GM06990 (cell line): Measurements from ENCODE around the gene VSTM2L.

ENCODE experiments used
- DNase-seq: peaks from one replicate; pipeline ENCODE4 v3.0.0-alpha.2; 2011; ENCODE audit not compliant: insufficient read length; ENCODE audit errors: extremely low read depth
- H3K27me3 ChIP-seq: replicated peaks from 2 replicates; pipeline ENCODE4 v1.6.0; 2011; ENCODE audit warnings: low read length; ENCODE audit not compliant: control insufficient read depth, insufficient read depth
- H3K36me3 ChIP-seq: 2 replicates; pipeline ENCODE4 v1.5.1; 2011; ENCODE audit warnings: low read length; ENCODE audit not compliant: control insufficient read depth, insufficient read depth
- H3K4me3 ChIP-seq: replicated peaks from 2 replicates; pipeline ENCODE4 v1.5.1; 2011; ENCODE audit warnings: low read depth, mild to moderate bottlenecking, control low read depth, low read length
- TF ChIP-seq, protein P1 (sequence below): IDR thresholded peaks from 2 replicates; pipeline ENCODE4 v1.5.1; 2011; ENCODE audit warnings: low read length, control low read depth, mild to moderate bottlenecking, inconsistent platforms; ENCODE audit not compliant: insufficient read depth, poor library complexity, severe bottlenecking

The VSTM2L gene

GRCh38 chr20:37880726-37881591 is 22.0 kb upstream of the VSTM2L start:
- DNase-seq: no peak
- Histone ChIP-seq H3K36me3 (no peaks in the 10 kb centered on the region; the same call in 1 of the 2 replicates), H3K4me3 (no peak overlapping the region), H3K27me3 (no peaks in the 10 kb centered on the region)
- TF ChIP-seq, protein P1, sequence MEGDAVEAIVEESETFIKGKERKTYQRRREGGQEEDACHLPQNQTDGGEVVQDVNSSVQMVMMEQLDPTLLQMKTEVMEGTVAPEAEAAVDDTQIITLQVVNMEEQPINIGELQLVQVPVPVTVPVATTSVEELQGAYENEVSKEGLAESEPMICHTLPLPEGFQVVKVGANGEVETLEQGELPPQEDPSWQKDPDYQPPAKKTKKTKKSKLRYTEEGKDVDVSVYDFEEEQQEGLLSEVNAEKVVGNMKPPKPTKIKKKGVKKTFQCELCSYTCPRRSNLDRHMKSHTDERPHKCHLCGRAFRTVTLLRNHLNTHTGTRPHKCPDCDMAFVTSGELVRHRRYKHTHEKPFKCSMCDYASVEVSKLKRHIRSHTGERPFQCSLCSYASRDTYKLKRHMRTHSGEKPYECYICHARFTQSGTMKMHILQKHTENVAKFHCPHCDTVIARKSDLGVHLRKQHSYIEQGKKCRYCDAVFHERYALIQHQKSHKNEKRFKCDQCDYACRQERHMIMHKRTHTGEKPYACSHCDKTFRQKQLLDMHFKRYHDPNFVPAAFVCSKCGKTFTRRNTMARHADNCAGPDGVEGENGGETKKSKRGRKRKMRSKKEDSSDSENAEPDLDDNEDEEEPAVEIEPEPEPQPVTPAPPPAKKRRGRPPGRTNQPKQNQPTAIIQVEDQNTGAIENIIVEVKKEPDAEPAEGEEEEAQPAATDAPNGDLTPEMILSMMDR: no peak

GRCh38 chr20:37881601-37882343 is 21.2 kb upstream of the VSTM2L start:
- TF ChIP-seq, protein P1: no peak
- Histone ChIP-seq H3K27me3 (no peaks in the 10 kb centered on the region), H3K4me3 (no peak overlapping the region), H3K36me3 (no peaks in the 10 kb centered on the region)
- no peak for DNase-seq

DNA sequence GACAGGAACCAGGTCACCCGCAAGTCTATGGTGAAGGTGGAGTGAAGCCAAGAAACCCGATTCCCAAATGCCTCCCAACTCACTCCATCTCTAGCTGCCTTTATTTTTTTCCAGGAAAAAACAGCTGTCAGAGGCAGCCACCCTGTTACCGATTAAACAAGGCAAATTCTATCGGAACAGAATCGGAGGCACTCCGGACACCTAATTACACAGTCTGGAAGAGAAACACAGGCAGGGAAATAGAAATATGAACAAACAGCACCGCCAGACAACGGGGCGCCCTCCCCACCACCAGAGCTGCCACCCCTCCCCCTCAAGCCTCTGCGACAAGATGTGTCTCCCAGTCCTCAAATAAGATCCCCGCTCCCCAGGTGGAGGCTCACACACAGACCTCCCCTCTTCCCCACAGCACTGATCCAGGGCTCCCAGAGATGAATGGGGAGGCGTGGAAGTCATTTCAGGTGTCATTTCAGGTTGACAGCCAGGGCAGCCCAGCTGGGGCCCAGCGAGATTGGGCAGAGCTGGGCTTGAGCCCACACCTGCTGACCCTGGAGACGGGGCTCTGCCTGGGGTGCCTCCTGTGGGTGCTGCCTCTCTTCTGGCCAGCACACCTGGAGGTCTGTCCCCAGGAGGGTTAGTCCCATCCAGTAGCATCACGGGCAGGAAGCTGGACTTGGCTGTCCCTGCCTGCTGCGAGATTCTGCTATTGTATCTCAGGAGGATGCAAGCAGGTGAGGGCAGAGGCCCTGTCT is 19.8 kb upstream of the VSTM2L start:
- no peaks in the 10 kb centered on the region for H3K36me3 ChIP-seq
- no peak for DNase-seq
- TF ChIP-seq, protein P1: no peak
- no peaks in the 10 kb centered on the region for H3K27me3 ChIP-seq
- H3K4me3 ChIP-seq: no peak overlapping the region

DNA sequence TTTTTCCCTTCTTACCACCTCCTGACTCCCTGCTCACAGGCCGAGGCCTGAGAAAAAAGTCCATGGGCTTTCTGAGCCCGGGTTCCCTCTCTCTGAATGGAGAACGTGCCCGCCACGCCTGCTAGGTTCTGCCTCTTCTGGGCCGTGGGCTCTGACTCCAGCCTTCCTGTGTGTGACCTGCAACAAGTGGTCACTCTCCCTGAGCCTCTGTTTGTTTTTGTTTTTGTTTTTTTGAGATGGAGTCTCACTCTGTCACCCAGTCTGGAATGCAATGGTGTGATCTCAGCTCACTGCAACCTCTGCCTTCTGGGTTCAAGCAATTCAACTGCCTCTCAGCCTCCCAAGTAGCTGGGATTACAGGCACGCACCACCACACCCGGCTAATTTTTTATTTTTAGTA is 17.9 kb upstream of the VSTM2L start:
- Histone ChIP-seq H3K4me3 (no peak overlapping the region), H3K27me3 (no peaks in the 10 kb centered on the region), H3K36me3 (no peaks in the 10 kb centered on the region)
- no peak for DNase-seq
- TF ChIP-seq, protein P1: no peak

DNA sequence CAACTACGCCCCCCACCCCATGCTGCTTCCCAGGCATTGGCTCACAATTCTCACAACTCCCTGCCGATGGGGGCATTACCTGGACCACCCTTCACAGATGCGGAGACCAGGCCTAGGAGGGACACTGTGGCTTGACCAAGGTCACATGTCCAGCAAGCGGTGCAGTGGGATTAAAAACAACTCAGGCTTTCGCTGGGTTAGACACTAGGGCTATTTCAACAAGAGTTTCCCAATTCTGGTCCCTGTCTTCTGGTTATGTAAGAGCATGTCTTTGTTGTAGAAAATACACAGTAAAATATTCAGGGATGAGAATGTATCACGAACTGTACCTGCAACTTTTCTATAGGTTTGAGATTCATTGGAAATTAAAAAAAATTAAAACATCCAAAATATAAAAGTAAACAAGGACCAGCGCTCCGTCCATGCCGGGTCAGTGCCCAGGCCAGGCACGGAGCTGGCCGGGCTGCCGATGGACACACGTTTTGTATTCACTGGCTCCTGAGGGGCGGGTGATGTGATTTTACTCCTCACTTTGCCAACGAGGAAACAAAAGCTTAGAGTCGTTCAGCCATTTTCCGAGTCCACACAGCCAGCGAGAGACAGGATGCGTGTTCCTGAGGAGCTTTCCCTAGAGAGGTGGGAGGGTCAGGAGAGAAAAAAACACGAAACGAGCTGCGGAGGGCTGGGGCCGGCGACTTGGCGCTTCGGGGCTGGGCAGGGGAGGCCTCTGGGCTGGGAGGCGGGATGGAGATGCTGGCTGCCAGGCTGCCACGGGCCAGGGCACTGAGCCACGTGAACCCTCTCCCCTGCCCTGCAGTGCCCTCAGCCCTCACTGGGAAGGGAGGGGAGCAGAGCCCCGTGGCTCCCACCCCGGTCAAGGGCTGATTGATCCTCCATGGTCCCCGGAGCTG is 17.1 kb upstream of the VSTM2L start:
- H3K27me3 ChIP-seq: no peaks in the 10 kb centered on the region
- H3K4me3 ChIP-seq: no peak overlapping the region
- TF ChIP-seq, protein P1: no peak
- DNase-seq: no peak
- no peaks in the 10 kb centered on the region for H3K36me3 ChIP-seq
